OCI-M2 (cell line): ENCODE measurements around the gene ANGPTL4.
"Not testable (repeated sequence)": the region's sequence is repeated elsewhere in the genome, so short reads cannot be mapped to it uniquely, and the experiment has no call there.

Experiments
- DNase-seq: peaks from one replicate; lab custom pipeline; 2025; ENCODE audit not compliant: unreplicated experiment; lab: John Stamatoyannopoulos, UW

Gene ANGPTL4

GRCh38 chr19:8363803-8364771 lies at the start of gene ANGPTL4:
Gene ANGPTL4 (plus strand): TSS chr19:8364155. CDS start chr19:8364322, 167 bp downstream.
- DNase-seq, result no peak

GRCh38 chr19:8314981-8315640 lies 48.8 kb upstream of the ANGPTL4 start:
- not testable (repeated sequence) for DNase-seq

- DNase-seq, result no peak
These were observed 47.4 kb upstream of the ANGPTL4 start for GRCh38 chr19:8316351-8317125.

GRCh38 chr19:8318835-8319234 lies 45.1 kb upstream of the ANGPTL4 start:
- not testable (repeated sequence) for DNase-seq

- no peak for DNase-seq
These were observed 44.0 kb upstream of the ANGPTL4 start for GRCh38 chr19:8319807-8320520.

- DNase-seq, result no peak
These were observed 43.3 kb upstream of the ANGPTL4 start for GRCh38 chr19:8320564-8321066.

- peak; percentile 69 for DNase-seq
These were observed 42.6 kb upstream of the ANGPTL4 start, which contains the start of the genes NDUFA7 and RPS28 for GRCh38 chr19:8321067-8321985. Gene NDUFA7 (minus strand): TSS chr19:8321375. CDS start chr19:8321358, 17 bp downstream. Gene RPS28 (plus strand): TSS chr19:8321496. CDS start chr19:8321531, 35 bp downstream.

- no peak for DNase-seq
These were observed 41.8 kb upstream of the ANGPTL4 start for GRCh38 chr19:8321986-8322637.

- DNase-seq, result no peak
These were observed 41.3 kb upstream of the ANGPTL4 start for GRCh38 chr19:8322638-8322997.

- DNase-seq, result no peak
These were observed 40.2 kb upstream of the ANGPTL4 start for GRCh38 chr19:8323781-8324185.

GRCh38 chr19:8324186-8325050 lies 39.5 kb upstream of the ANGPTL4 start:
- no peak for DNase-seq

- DNase-seq, result no peak
These were observed 38.5 kb upstream of the ANGPTL4 start for GRCh38 chr19:8325454-8325853.

- no peak for DNase-seq
These were observed 34.0 kb upstream of the ANGPTL4 start for GRCh38 chr19:8329996-8330395.

GRCh38 chr19:8331263-8331845 lies 32.6 kb upstream of the ANGPTL4 start:
- no peak for DNase-seq

GRCh38 chr19:8332976-8333766 lies 30.8 kb upstream of the ANGPTL4 start:
- no peak for DNase-seq

GRCh38 chr19:8333767-8334457 lies 30.0 kb upstream of the ANGPTL4 start:
- no peak for DNase-seq
